ENCODE results near the gene THTPA.

Gene THTPA

GRCh38 chr14:23551266-23552028, 4.6 kb upstream of the THTPA start, which contains the start of gene ZFHX2:
Gene ZFHX2, minus strand, starts transcription at chr14:23551765. Its CDS starts 16,440 bp downstream, at chr14:23535325.
- peak; percentile 86 to 90 for DNase-seq

- no peak for DNase-seq
Measured at GRCh38 chr14:23555533-23555881, 564 bp upstream of the THTPA start.

- no peak for DNase-seq
Measured at GRCh38 chr14:23556700-23557440, 799 bp downstream of the THTPA start.

GRCh38 chr14:23557521-23557920, 1.4 kb downstream of the THTPA start:
- DNase-seq = no peak

- no peak for DNase-seq
Measured at GRCh38 chr14:23557946-23558345, 1.9 kb downstream of the THTPA start.

GRCh38 chr14:23558346-23559009, 2.4 kb downstream of the THTPA start:
- no peak for DNase-seq

GRCh38 chr14:23559010-23559925, 3.2 kb downstream of the THTPA start:
- DNase-seq = peak; percentile 19 to 67

GRCh38 chr14:23559926-23560520, 4.0 kb downstream of the THTPA start:
- no peak for DNase-seq

- DNase-seq = no peak
Measured at GRCh38 chr14:23561259-23561658, 5.2 kb downstream of the THTPA start.

- no peak for DNase-seq
Measured at GRCh38 chr14:23561873-23562821, 6.1 kb downstream of the THTPA start.

GRCh38 chr14:23562822-23563472, 6.9 kb downstream of the THTPA start:
- peak in 1 of 2 experiments; percentile 79 for DNase-seq

- DNase-seq = no peak
Measured at GRCh38 chr14:23563473-23564180, 7.6 kb downstream of the THTPA start.

- DNase-seq = no peak
Measured at GRCh38 chr14:23564181-23564812, 8.2 kb downstream of the THTPA start.

- no peak for DNase-seq
Measured at GRCh38 chr14:23564876-23565275, 8.8 kb downstream of the THTPA start.

- no peak for DNase-seq
Measured at GRCh38 chr14:23565626-23566025, 9.6 kb downstream of the THTPA start.

- DNase-seq = no peak
Measured at GRCh38 chr14:23566112-23566777, 10.2 kb downstream of the THTPA start.

GRCh38 chr14:23566778-23567185, 10.7 kb downstream of the THTPA start:
- DNase-seq = no peak

- peak; percentile 39 to 77 for DNase-seq
Measured at GRCh38 chr14:23567186-23568020, 11.3 kb downstream of the THTPA start, which contains the start of gene AP1G2. Gene AP1G2, minus strand, starts transcription at chr14:23567791. Its CDS starts 477 bp downstream, at chr14:23567314.
